GM19328 (cell line): Measurements from ENCODE around the gene OR6C70.

ENCODE experiments used
- ATAC-seq: cut with Tn5 transposase; IDR thresholded peaks from one replicate; pipeline ENCODE4 v1.9.1; 2021; ENCODE audit warnings: mild to moderate bottlenecking, moderate library complexity; ENCODE audit not compliant: unreplicated experiment

The OR6C70 gene

GRCh38 chr12:55420307-55420962, 49.5 kb downstream of the OR6C70 start:
- no peak for ATAC-seq
